ENCODE data around the gene COMMD2. TPM values are rescaled to one million over a fixed set of nuclear protein-coding genes. Genes with fewer than 3 reads are reported as not detected.

Gene COMMD2
- total RNA-seq, 1 experiment from 2014 or later: 64.9 TPM

- Histone ChIP-seq H4K20me1 (ENCODE audit: control insufficient read depth, insufficient read depth, insufficient read length) (no peaks in the 10 kb centered on the region), H2BK15ac (ENCODE audit: low read depth, low read length) (no peak overlapping the region), H3K18ac (ENCODE audit: insufficient read length, low read depth, low read length) (no peak overlapping the region), H3K4me1 (ENCODE audit: insufficient read depth, low read length) (0 out of 2 replicates have a peak, but pooled peaks cover 2% of the 10 kb centered on the region), H3K27me3 (ENCODE audit: insufficient read depth, low read length) (no peaks in the 10 kb centered on the region), H4K91ac (ENCODE audit: insufficient read length, low read depth, low read length) (no peak overlapping the region), H3T11ph (ENCODE audit: low read length) (no peak overlapping the region), H3K9me3 (ENCODE audit: control insufficient read depth, low read depth, low read length) (no peaks in the 10 kb centered on the region), H3K56ac (ENCODE audit: insufficient read length, low read depth, low read length) (no peak overlapping the region), H4K5ac (ENCODE audit: insufficient read length, low read depth, low read length) (no peak overlapping the region), H3K23me2 (ENCODE audit: insufficient read length, low read depth, low read length, poor library complexity, severe bottlenecking) (no peaks in the 10 kb centered on the region), H2BK5ac (ENCODE audit: insufficient read length, low read length) (no peak overlapping the region), H2AK5ac (ENCODE audit: insufficient read length, low read length) (no peak overlapping the region), H3K23ac (ENCODE audit: insufficient read length, low read depth, low read length) (no peak overlapping the region), H3K27ac (ENCODE audit: insufficient read length, low read depth, low read length) (no peak overlapping the region), H3K4ac (ENCODE audit: low read depth, low read length) (no peak overlapping the region), H3K79me2 (ENCODE audit: insufficient read depth, low read length) (no peaks in the 10 kb centered on the region), H2AFZ (ENCODE audit: low read length) (no peak overlapping the region), H2BK12ac (ENCODE audit: insufficient read length, low read depth, low read length) (no peak overlapping the region), H2BK120ac (ENCODE audit: low read depth, low read length, poor library complexity, severe bottlenecking) (no peak overlapping the region), H3K4me2 (ENCODE audit: insufficient read depth, insufficient read length, low read length) (no peak overlapping the region), H2BK20ac (ENCODE audit: low read depth, low read length, poor library complexity, severe bottlenecking) (no peak overlapping the region), H4K8ac (replicated peaks; ENCODE audit: insufficient read length, low read depth, low read length) (no peak overlapping the region), H3K9ac (ENCODE audit: extremely low read depth, insufficient read length, low read length) (no peak overlapping the region), H3K14ac (ENCODE audit: insufficient read depth, low read length) (no peak overlapping the region), H3K79me1 (ENCODE audit: insufficient read depth, low read depth, low read length, poor library complexity, severe bottlenecking) (no peaks in the 10 kb centered on the region)
- WGBS (ENCODE audit: extremely low coverage, insufficient read length, low lambda C conversion rate): no CpG with 5 or more reads among the region's 3 CpGs
- no peaks in the 10 kb centered on the region for H3K36me3 Mint-ChIP-seq (ENCODE audit: insufficient read depth in 1 of 3, low read depth in 3 of 3)
- H3K27ac Mint-ChIP-seq: peak overlapping the region in 1 of 3 experiments; percentile 10; a peak in 1 of 7 replicates
- no peak overlapping the region for H3K4me3 Mint-ChIP-seq
- no peaks in the 10 kb centered on the region; the same call in 1 of the 2 replicates for H3K27me3 Mint-ChIP-seq (ENCODE audit: low read depth)
- TF ChIP-seq CTCF (conservative IDR thresholded peaks at IDR 0.05): no peak
- H3K9me3 Mint-ChIP-seq: no peaks in the 10 kb centered on the region
- DNase-seq: peak; percentile 37
- peaks cover 13 to 19% of the 10 kb centered on the region in 2 experiments for H3K4me1 Mint-ChIP-seq
Measured at GRCh38 chr3:149706905-149707304, 45.4 kb downstream of the COMMD2 start.
